ENCODE results near the gene TMEM18.

TMEM18 gene

DNA sequence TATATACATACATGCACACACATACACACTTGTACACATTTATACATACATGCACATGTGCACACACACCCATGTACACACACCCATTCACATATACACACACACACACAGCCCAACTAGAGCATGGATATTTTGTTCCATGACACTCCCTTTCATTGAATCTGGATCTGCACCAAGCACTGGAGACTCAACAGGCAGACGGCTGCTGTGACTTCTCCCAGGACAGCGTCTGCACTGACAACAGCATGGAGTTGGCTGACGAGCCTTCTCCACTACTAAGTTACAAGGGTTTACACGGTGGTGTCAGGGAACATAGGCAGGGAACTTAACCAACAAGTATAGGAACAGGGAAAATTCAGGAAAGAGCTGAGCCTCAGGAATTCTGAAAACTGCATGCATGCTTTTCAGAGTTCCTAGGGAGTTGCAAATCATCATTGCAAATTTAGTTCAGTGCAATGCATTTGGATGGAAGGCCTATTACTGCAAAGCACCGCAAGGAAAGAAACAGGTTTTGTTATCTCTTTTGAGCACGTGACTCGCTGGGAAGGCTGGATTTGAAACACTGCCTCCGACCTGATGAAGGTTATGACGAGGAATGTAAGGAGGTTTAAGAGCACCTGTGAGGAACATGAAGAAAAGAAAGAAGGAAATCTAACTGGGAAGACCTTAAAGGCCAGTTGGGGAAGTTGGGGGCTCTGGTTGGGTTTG, 35.9 kb downstream of the TMEM18 start:
- POLR2A ChIA-PET, result no interaction called here
- no peak for DNase-seq (ENCODE audit: extremely low spot score)
- CTCF ChIA-PET, result no interaction called here
- no peak for TF ChIP-seq FOXA1 (IDR thresholded peaks at IDR 0.05)
- TF ChIP-seq SUZ12 (IDR thresholded peaks at IDR 0.05), result no peak
- TF ChIP-seq CTBP1 (IDR thresholded peaks at IDR 0.05; ENCODE audit: borderline replicate concordance), result no peak
- TF ChIP-seq FOXM1 (IDR thresholded peaks at IDR 0.05; ENCODE audit: borderline replicate concordance), result no peak
- no peak for TF ChIP-seq FOXK2 (IDR thresholded peaks at IDR 0.05)
- no peak for TF ChIP-seq BHLHE40 (IDR thresholded peaks at IDR 0.05; ENCODE audit: borderline replicate concordance)
- no peak for TF ChIP-seq TARDBP (IDR thresholded peaks at IDR 0.05)
- TF ChIP-seq LEF1 (IDR thresholded peaks at IDR 0.05; ENCODE audit: borderline replicate concordance), result no peak
- TF ChIP-seq HDGF (IDR thresholded peaks at IDR 0.05; ENCODE audit: borderline replicate concordance), result no peak
- no peak for TF ChIP-seq ELF4 (IDR thresholded peaks at IDR 0.05)
- no peak for TF ChIP-seq ARNT (IDR thresholded peaks at IDR 0.05)
- no peak for TF ChIP-seq PKNOX1 (IDR thresholded peaks at IDR 0.05)
- TF ChIP-seq ZNF384 (IDR thresholded peaks at IDR 0.05), result no peak

- DNase-seq (ENCODE audit: extremely low spot score), result no peak
- ChIA-PET POLR2A (no interaction called here), CTCF (no interaction called here)
- TF ChIP-seq ZNF384 (IDR thresholded peaks at IDR 0.05), result no peak
- TF ChIP-seq FOXK2 (IDR thresholded peaks at IDR 0.05), result no peak
- TF ChIP-seq ARNT (IDR thresholded peaks at IDR 0.05), result no peak
- no peak for TF ChIP-seq BHLHE40 (IDR thresholded peaks at IDR 0.05; ENCODE audit: borderline replicate concordance)
- TF ChIP-seq SP1 (IDR thresholded peaks at IDR 0.05), result no peak
- no peak for TF ChIP-seq L3MBTL2 (conservative IDR thresholded peaks at IDR 0.05)
These were observed 37.5 kb downstream of the TMEM18 start for GRCh38 chr2:639703-640102.

DNA sequence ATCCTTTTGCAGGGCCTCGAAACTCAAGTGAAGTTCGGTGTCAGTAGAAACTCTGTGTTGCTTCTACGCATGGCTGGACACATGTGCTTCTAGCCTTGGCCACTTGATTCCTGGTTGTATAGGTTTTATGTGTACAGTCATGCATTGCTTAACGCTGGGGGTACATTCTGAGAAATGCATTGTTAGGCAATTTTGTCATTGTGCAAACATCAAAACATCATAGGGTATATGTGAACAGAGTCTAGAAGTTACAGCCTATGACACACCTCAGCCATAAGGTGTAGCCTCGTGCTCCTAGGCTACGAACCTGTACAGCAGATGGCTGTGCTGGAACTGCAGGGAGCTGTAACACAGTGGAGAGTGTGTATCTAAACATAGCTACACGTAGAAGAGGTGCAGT, 39.4 kb downstream of the TMEM18 start:
- ChIA-PET POLR2A (no interaction called here), CTCF (no interaction called here)
- no peak for TF ChIP-seq TARDBP (IDR thresholded peaks at IDR 0.05)
- no peak for TF ChIP-seq FOXM1 (IDR thresholded peaks at IDR 0.05; ENCODE audit: borderline replicate concordance)
- no peak for TF ChIP-seq SUZ12 (IDR thresholded peaks at IDR 0.05)
- TF ChIP-seq PKNOX1 (IDR thresholded peaks at IDR 0.05), result no peak
- no peak for TF ChIP-seq HDGF (IDR thresholded peaks at IDR 0.05; ENCODE audit: borderline replicate concordance)
- TF ChIP-seq FOXA1 (IDR thresholded peaks at IDR 0.05), result no peak
- TF ChIP-seq LEF1 (IDR thresholded peaks at IDR 0.05; ENCODE audit: borderline replicate concordance), result no peak
- no peak for TF ChIP-seq L3MBTL2 (conservative IDR thresholded peaks at IDR 0.05)
- TF ChIP-seq NFRKB (IDR thresholded peaks at IDR 0.05), result no peak
- DNase-seq (ENCODE audit: extremely low spot score), result no peak

- CTCF ChIA-PET, result no interaction called here
- TF ChIP-seq ARNT (IDR thresholded peaks at IDR 0.05), result no peak
- no peak for TF ChIP-seq CTBP1 (IDR thresholded peaks at IDR 0.05; ENCODE audit: borderline replicate concordance)
- TF ChIP-seq HDGF (IDR thresholded peaks at IDR 0.05; ENCODE audit: borderline replicate concordance), result no peak
- no peak for TF ChIP-seq FOXK2 (IDR thresholded peaks at IDR 0.05)
- TF ChIP-seq LEF1 (IDR thresholded peaks at IDR 0.05; ENCODE audit: borderline replicate concordance), result no peak
- no peak for TF ChIP-seq PKNOX1 (IDR thresholded peaks at IDR 0.05)
- TF ChIP-seq NFRKB (IDR thresholded peaks at IDR 0.05), result no peak
- no peak for TF ChIP-seq SUZ12 (IDR thresholded peaks at IDR 0.05)
- TF ChIP-seq ZNF384 (IDR thresholded peaks at IDR 0.05), result no peak
- TF ChIP-seq BHLHE40 (IDR thresholded peaks at IDR 0.05; ENCODE audit: borderline replicate concordance), result no peak
- TF ChIP-seq FOXA1 (IDR thresholded peaks at IDR 0.05), result no peak
- no peak for TF ChIP-seq SP1 (IDR thresholded peaks at IDR 0.05)
- no peak for TF ChIP-seq FOXM1 (IDR thresholded peaks at IDR 0.05; ENCODE audit: borderline replicate concordance)
- TF ChIP-seq L3MBTL2 (conservative IDR thresholded peaks at IDR 0.05), result no peak
- DNase-seq (ENCODE audit: extremely low spot score), result no peak
- POLR2A ChIA-PET, result no interaction called here
These were observed 39.8 kb downstream of the TMEM18 start for GRCh38 chr2:637406-637776.

- TF ChIP-seq CTBP1 (IDR thresholded peaks at IDR 0.05; ENCODE audit: borderline replicate concordance) (0 out of 2 replicates have a peak, but pooled peaks have one; percentile 16), LEF1 (IDR thresholded peaks at IDR 0.05; ENCODE audit: borderline replicate concordance) (no peak), L3MBTL2 (conservative IDR thresholded peaks at IDR 0.05) (peak; percentile 99)
- ChIA-PET CTCF (interaction anchor here (0.6 kb wide), 1 partner anchor 363 kb away, joined by 3 read pairs; no protein-coding TSS in a partner anchor), POLR2A (no interaction called here)
- peak; percentile 73 for DNase-seq (ENCODE audit: extremely low spot score)
These were observed 40.4 kb downstream of the TMEM18 start for GRCh38 chr2:636641-637405.
